HG03354 (cell line): ENCODE measurements around the gene NPAS3.
"Not testable (repeated sequence)": the region's sequence is repeated elsewhere in the genome, so short reads cannot be mapped to it uniquely, and the experiment has no call there.

ENCODE experiments used
- ATAC-seq: cut with Tn5 transposase; IDR thresholded peaks from one replicate; pipeline ENCODE4 v1.9.1; 2021; ENCODE audit warnings: mild to moderate bottlenecking; ENCODE audit not compliant: unreplicated experiment, poor library complexity, severe bottlenecking

The NPAS3 gene

GRCh38 chr14:33062476-33062875 is 123.8 kb downstream of the NPAS3 start:
- ATAC-seq, result no peak

- no peak for ATAC-seq
Measured at GRCh38 chr14:33062881-33063280, 124.2 kb downstream of the NPAS3 start.

- no peak for ATAC-seq
Measured at GRCh38 chr14:33063521-33063920, 124.8 kb downstream of the NPAS3 start.

GRCh38 chr14:33065634-33066033 is 127.0 kb downstream of the NPAS3 start:
- ATAC-seq, result no peak

- ATAC-seq, result no peak
Measured at GRCh38 chr14:33068040-33068439, 129.4 kb downstream of the NPAS3 start.

GRCh38 chr14:33068626-33069025 is 129.9 kb downstream of the NPAS3 start:
- no peak for ATAC-seq

GRCh38 chr14:33070475-33070874 is 131.8 kb downstream of the NPAS3 start:
- no peak for ATAC-seq

GRCh38 chr14:33073023-33073422 is 134.3 kb downstream of the NPAS3 start:
- no peak for ATAC-seq

GRCh38 chr14:33081259-33081658 is 142.6 kb downstream of the NPAS3 start:
- ATAC-seq, result no peak

- ATAC-seq, result no peak
Measured at GRCh38 chr14:33085799-33086198, 147.1 kb downstream of the NPAS3 start.

GRCh38 chr14:33088274-33088673 is 149.6 kb downstream of the NPAS3 start:
- not testable (repeated sequence) for ATAC-seq

GRCh38 chr14:33098016-33098415 is 159.3 kb downstream of the NPAS3 start:
- ATAC-seq, result no peak

- ATAC-seq, result no peak
Measured at GRCh38 chr14:33103489-33103888, 164.8 kb downstream of the NPAS3 start.

GRCh38 chr14:33103966-33104365 is 165.3 kb downstream of the NPAS3 start:
- no peak for ATAC-seq

GRCh38 chr14:33110737-33111443 is 172.2 kb downstream of the NPAS3 start:
- ATAC-seq, result no peak

- no peak for ATAC-seq
Measured at GRCh38 chr14:33114331-33114730, 175.7 kb downstream of the NPAS3 start.

GRCh38 chr14:33118668-33119067 is 180.0 kb downstream of the NPAS3 start:
- no peak for ATAC-seq

GRCh38 chr14:33120341-33120740 is 181.7 kb downstream of the NPAS3 start:
- no peak for ATAC-seq

GRCh38 chr14:33120966-33121365 is 182.3 kb downstream of the NPAS3 start:
- no peak for ATAC-seq

- ATAC-seq, result no peak
Measured at GRCh38 chr14:33123281-33123680, 184.6 kb downstream of the NPAS3 start.

GRCh38 chr14:33126433-33126832 is 187.8 kb downstream of the NPAS3 start:
- no peak for ATAC-seq

GRCh38 chr14:33127531-33127930 is 188.9 kb downstream of the NPAS3 start:
- ATAC-seq, result no peak
